ENCODE results near the gene COTL1. TPM values are rescaled to one million over a fixed set of nuclear protein-coding genes. Genes with fewer than 3 reads are reported as not detected.

Gene COTL1
- total RNA-seq, 2 experiments from 2014 or later: 179 to 181 TPM

GRCh38 chr16:84557059-84557458 lies 60.8 kb downstream of the COTL1 start:
- no peak overlapping the region for H3K27ac Mint-ChIP-seq
- ChIA-PET CTCF (interaction anchor here (0.7 to 1.4 kb wide), 2 partner anchors 51 to 71 kb away, joined by 3 to 4 read pairs; no protein-coding TSS in a partner anchor), POLR2A (no interaction called here)
- H3K36me3 ChIP-seq (ENCODE audit: insufficient read depth, low read length): no peaks in the 10 kb centered on the region
- DNase-seq (no peak), ATAC-seq (ENCODE audit: poor library complexity) (no peak)
- no peak for TF ChIP-seq CTCF (IDR thresholded peaks at IDR 0.05)
- H3K4me1 Mint-ChIP-seq (ENCODE audit: low read depth): peaks cover 7% of the 10 kb centered on the region
- H3K27me3 Mint-ChIP-seq: no peaks in the 10 kb centered on the region
- no peak overlapping the region for H3K4me3 ChIP-seq (ENCODE audit: low read length)
- H3K27me3 ChIP-seq (ENCODE audit: control insufficient read depth in 1 of 2, insufficient read depth in 2 of 2, low read length in 2 of 2): no peaks in the 10 kb centered on the region
- no peak overlapping the region for H3K27ac ChIP-seq (ENCODE audit: low read depth in 1 of 2, low read length in 2 of 2)
- intact Hi-C loops (cut with DNase I, micrococcal nuclease): loop anchor here in 1 of 2 experiments (5.0 kb wide), 1 partner anchor 45 kb away; no protein-coding TSS in a partner anchor
- H3K9me3 ChIP-seq (ENCODE audit: control insufficient read depth in 1 of 2, insufficient read depth in 1 of 2, low read length in 2 of 2): no peaks in the 10 kb centered on the region
- H3K36me3 Mint-ChIP-seq (ENCODE audit: low read depth): no peaks in the 10 kb centered on the region
- H3K4me1 ChIP-seq (ENCODE audit: insufficient read depth, low read length): peaks cover 19% of the 10 kb centered on the region
- no peak overlapping the region for H3K4me3 Mint-ChIP-seq
- H3K9me3 Mint-ChIP-seq: no peaks in the 10 kb centered on the region

GRCh38 chr16:84555418-84556196 lies 62.3 kb downstream of the COTL1 start:
- CTCF ChIA-PET: interaction anchor here (0.8 kb wide), 1 partner anchor 44 kb away, joined by 3 read pairs; no protein-coding TSS in a partner anchor
- no peak overlapping the region for H3K27ac ChIP-seq (ENCODE audit: low read depth in 1 of 2, low read length in 2 of 2)

More at GRCh38 chr16:84555418-84556196, 62.3 kb downstream of the COTL1 start:
- POLR2A ChIA-PET: interaction anchor here (0.5 kb wide), 1 partner anchor 43 kb away, joined by 3 read pairs; no protein-coding TSS in a partner anchor
- Mint-ChIP-seq H3K9me3 (no peaks in the 10 kb centered on the region), H3K4me3 (no peak overlapping the region), H3K27me3 (no peaks in the 10 kb centered on the region), H3K4me1 (ENCODE audit: low read depth) (peaks cover 7% of the 10 kb centered on the region), H3K36me3 (ENCODE audit: low read depth) (no peaks in the 10 kb centered on the region), H3K27ac (no peak overlapping the region)
- no peaks in the 10 kb centered on the region for H3K36me3 ChIP-seq (ENCODE audit: insufficient read depth, low read length)
- no peak overlapping the region for H3K4me3 ChIP-seq (ENCODE audit: low read length)
- no peaks in the 10 kb centered on the region for H3K9me3 ChIP-seq (ENCODE audit: control insufficient read depth in 1 of 2, insufficient read depth in 1 of 2, low read length in 2 of 2)
- intact Hi-C loops (cut with DNase I, micrococcal nuclease): loop anchor here (1.0 to 5.0 kb wide), 2 partner anchors 11 to 43 kb away; no protein-coding TSS in a partner anchor
- ATAC-seq (ENCODE audit: poor library complexity) (peak; percentile 63), DNase-seq (peak in 2 of 14 experiments; percentile 30 to 41)
- peaks cover 28% of the 10 kb centered on the region for H3K4me1 ChIP-seq (ENCODE audit: insufficient read depth, low read length)
- no peaks in the 10 kb centered on the region for H3K27me3 ChIP-seq (ENCODE audit: control insufficient read depth in 1 of 2, insufficient read depth in 2 of 2, low read length in 2 of 2)
- no peak for TF ChIP-seq CTCF (IDR thresholded peaks at IDR 0.05)

Data from CD4-positive, alpha-beta T cell (primary cell).